H1 (cell line): ENCODE results near the gene FAM120A.

ENCODE experiments used
- CHD7 ChIP-seq: fragments of 300-600 bp; sonication (generic); IDR thresholded peaks from 2 replicates; pipeline ENCODE4 v1.7.1; 2012; ENCODE audit warnings: low read length, moderate library complexity, mild to moderate bottlenecking, inconsistent platforms; ENCODE audit not compliant: insufficient replicate concordance
- EP300 ChIP-seq, 2 experiments: IDR thresholded peaks; 1 replicate in 1 of 2; 2 replicates in 1 of 2; pipeline ENCODE4 v1.6.1; 2011 to 2012; ENCODE audit warnings: low read depth in 2 of 2, low read length in 2 of 2, mild to moderate bottlenecking in 2 of 2, borderline replicate concordance in 1 of 2, inconsistent platforms in 1 of 2, moderate library complexity in 1 of 2
- GTF2F1 ChIP-seq: IDR thresholded peaks from 2 replicates; pipeline ENCODE4 v1.6.1; 2012; ENCODE audit warnings: low read depth, low read length, improper control_type of control experiment, borderline replicate concordance
- POLR2A ChIP-seq, 2 experiments: IDR thresholded peaks; 1 replicate in 1 of 2; 2 replicates in 1 of 2; pipeline ENCODE4 v1.6.1; 2011; ENCODE audit warnings: low read depth in 2 of 2, low read length in 2 of 2, mild to moderate bottlenecking in 2 of 2; ENCODE audit errors: control extremely low read depth in 1 of 2
- SP4 ChIP-seq: IDR thresholded peaks from 2 replicates; pipeline ENCODE4 v1.6.1; 2012; ENCODE audit warnings: low read length, inconsistent platforms
- YY1 ChIP-seq: IDR thresholded peaks from 2 replicates; pipeline ENCODE4 v1.6.1; 2011; ENCODE audit warnings: low read depth, mild to moderate bottlenecking, low read length
- ZNF274 ChIP-seq: IDR thresholded peaks from 2 replicates; pipeline ENCODE4 v1.7.0; 2012; ENCODE audit warnings: low read length, borderline replicate concordance; ENCODE audit errors: extremely low read depth
- TF ChIP-seq, protein P1 (sequence below): IDR thresholded peaks from 2 replicates; pipeline ENCODE4 v1.6.1; 2011; ENCODE audit warnings: low read length, improper control_type of control experiment
- TF ChIP-seq, protein P2 (sequence below), 3 experiments: IDR thresholded peaks; 1 replicate in 2 of 3; 2 replicates in 1 of 3; pipeline versions ENCODE4 v1.5.1 to v1.6.1; 2011; ENCODE audit warnings: low read length in 3 of 3, mild to moderate bottlenecking in 3 of 3, inconsistent platforms in 2 of 3, low read depth in 1 of 3, moderate library complexity in 1 of 3; ENCODE audit not compliant: insufficient read depth in 1 of 3; ENCODE audit errors: control extremely low read depth in 1 of 3

GRCh38 chr9:93505541-93506132 lies 54.2 kb downstream of the FAM120A start:
- TF ChIP-seq CHD7: no peak
- TF ChIP-seq POLR2A (IDR thresholded peaks at IDR 0.05; ENCODE audit: control extremely low read depth in 1 of 2, low read depth in 2 of 2, low read length in 2 of 2): no peak
- no peak for TF ChIP-seq SP4
- TF ChIP-seq EP300 (IDR thresholded peaks at IDR 0.05; ENCODE audit: borderline replicate concordance in 1 of 2, low read depth in 2 of 2, low read length in 2 of 2): no peak
- TF ChIP-seq, protein P1, sequence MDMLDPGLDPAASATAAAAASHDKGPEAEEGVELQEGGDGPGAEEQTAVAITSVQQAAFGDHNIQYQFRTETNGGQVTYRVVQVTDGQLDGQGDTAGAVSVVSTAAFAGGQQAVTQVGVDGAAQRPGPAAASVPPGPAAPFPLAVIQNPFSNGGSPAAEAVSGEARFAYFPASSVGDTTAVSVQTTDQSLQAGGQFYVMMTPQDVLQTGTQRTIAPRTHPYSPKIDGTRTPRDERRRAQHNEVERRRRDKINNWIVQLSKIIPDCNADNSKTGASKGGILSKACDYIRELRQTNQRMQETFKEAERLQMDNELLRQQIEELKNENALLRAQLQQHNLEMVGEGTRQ: no peak
- no peak for TF ChIP-seq GTF2F1
- TF ChIP-seq, protein P2, sequence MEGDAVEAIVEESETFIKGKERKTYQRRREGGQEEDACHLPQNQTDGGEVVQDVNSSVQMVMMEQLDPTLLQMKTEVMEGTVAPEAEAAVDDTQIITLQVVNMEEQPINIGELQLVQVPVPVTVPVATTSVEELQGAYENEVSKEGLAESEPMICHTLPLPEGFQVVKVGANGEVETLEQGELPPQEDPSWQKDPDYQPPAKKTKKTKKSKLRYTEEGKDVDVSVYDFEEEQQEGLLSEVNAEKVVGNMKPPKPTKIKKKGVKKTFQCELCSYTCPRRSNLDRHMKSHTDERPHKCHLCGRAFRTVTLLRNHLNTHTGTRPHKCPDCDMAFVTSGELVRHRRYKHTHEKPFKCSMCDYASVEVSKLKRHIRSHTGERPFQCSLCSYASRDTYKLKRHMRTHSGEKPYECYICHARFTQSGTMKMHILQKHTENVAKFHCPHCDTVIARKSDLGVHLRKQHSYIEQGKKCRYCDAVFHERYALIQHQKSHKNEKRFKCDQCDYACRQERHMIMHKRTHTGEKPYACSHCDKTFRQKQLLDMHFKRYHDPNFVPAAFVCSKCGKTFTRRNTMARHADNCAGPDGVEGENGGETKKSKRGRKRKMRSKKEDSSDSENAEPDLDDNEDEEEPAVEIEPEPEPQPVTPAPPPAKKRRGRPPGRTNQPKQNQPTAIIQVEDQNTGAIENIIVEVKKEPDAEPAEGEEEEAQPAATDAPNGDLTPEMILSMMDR (IDR thresholded peaks at IDR 0.05; ENCODE audit: control extremely low read depth in 1 of 3, insufficient read depth in 1 of 3, low read depth in 1 of 3, low read length in 3 of 3): no peak
- no peak for TF ChIP-seq ZNF274
- no peak for TF ChIP-seq YY1
